Uterus (tissue), 4 donors: ENCODE data around the gene BRAT1. TPM values are rescaled to one million over a fixed set of nuclear protein-coding genes. Genes with fewer than 3 reads are reported as not detected.

Experiments
- DNase-seq, 2 donors: peaks; one replicate each; pipeline ENCODE4 v3.0.0-alpha.2; 2019 to 2020
- H3K27ac ChIP-seq, 2 donors: fragments of 200-600 bp; sonication (generic); 1 replicate in 1 of 2; 2 replicates in 1 of 2; pipeline ENCODE4 v1.5.1; 2016 to 2018
- H3K27me3 ChIP-seq, 2 donors: fragments of 200-600 bp; sonication (generic); one replicate each; pipeline ENCODE4 v1.5.1; 2018 to 2019; ENCODE audit warnings: control low read depth in 1 of 2
- H3K36me3 ChIP-seq, 2 donors: fragments of 200-600 bp; sonication (generic); one replicate each; pipeline ENCODE4 v1.5.1; 2019; ENCODE audit warnings: control low read depth in 1 of 2
- H3K4me1 ChIP-seq, 2 donors: fragments of 200-600 bp; sonication (generic); one replicate each; pipeline ENCODE4 v1.5.1; 2018 to 2019; ENCODE audit warnings: control low read depth in 1 of 2
- H3K4me3 ChIP-seq, 2 donors: fragments of 200-600 bp; sonication (generic); 1 replicate in 1 of 2; 2 replicates in 1 of 2; pipeline ENCODE4 v1.5.1; 2018 to 2019; ENCODE audit warnings: mild to moderate bottlenecking in 1 of 2
- H3K9me3 ChIP-seq, 2 donors: fragments of 200-600 bp; sonication (generic); one replicate each; pipeline ENCODE4 v1.5.1; 2019; ENCODE audit warnings: control low read depth in 1 of 2
- CTCF ChIP-seq, 4 experiments: fragments of 200-600 bp in 2 of 4; fragments of 450-650 bp in 2 of 4; sonication (generic) in 2 of 4; IDR thresholded peaks; one replicate each; pipeline ENCODE4 v1.5.1; 2016 to 2019; ENCODE audit warnings: antibody characterized with exemption in 4 of 4, mild to moderate bottlenecking in 2 of 4, moderate library complexity in 1 of 4
- POLR2A ChIP-seq, 2 donors: fragments of 450-650 bp; IDR thresholded peaks; one replicate each; pipeline ENCODE4 v1.6.1; 2016; ENCODE audit warnings: antibody characterized with exemption in 2 of 2, mild to moderate bottlenecking in 1 of 2, moderate library complexity in 1 of 2
- intact Hi-C: fragments of 100-400 bp; cut with DNase I; formaldehyde crosslinking; loops from one replicate; pipeline ENCODE4 v1.15.1; 2023; ENCODE audit warnings: low total_unique reads
- total RNA-seq, 4 donors: library from RNA; depleted of rRNA in 3 of 4; stranded (reverse); fragments of >200 nt in 3 of 4; gene quantifications; one replicate each; pipeline versions ENCODE4 v1.1.0 to v1.2.4, GENCODE V29; 2014 to 2023
- donor health status: DM: yes; HTN: yes; CAD: no.

Gene BRAT1
- total RNA-seq, 4 donors from 2014 or later = 10.3 to 44.3 (median 36.0) TPM

GRCh38 chr7:2583798-2584580 lies 28.7 kb upstream of the BRAT1 start:
- no peaks in the 10 kb centered on the region for H3K27me3 ChIP-seq
- no peaks in the 10 kb centered on the region for H3K9me3 ChIP-seq
- H3K4me1 ChIP-seq = no peaks in the 10 kb centered on the region
- no peak for DNase-seq
- TF ChIP-seq CTCF (IDR thresholded peaks at IDR 0.05) (no peak), POLR2A (IDR thresholded peaks at IDR 0.05) (no peak)
- no peak overlapping the region for H3K27ac ChIP-seq
- H3K36me3 ChIP-seq = no peaks in the 10 kb centered on the region
- H3K4me3 ChIP-seq = no peak overlapping the region
- intact Hi-C loops = no loop called here

- Histone ChIP-seq H3K36me3 (no peaks in the 10 kb centered on the region), H3K9me3 (no peaks in the 10 kb centered on the region), H3K27me3 (no peaks in the 10 kb centered on the region), H3K27ac (no peak overlapping the region), H3K4me1 (no peaks in the 10 kb centered on the region), H3K4me3 (no peak overlapping the region)
- no peak for DNase-seq
- TF ChIP-seq CTCF (IDR thresholded peaks at IDR 0.05) (no peak), POLR2A (IDR thresholded peaks at IDR 0.05) (no peak)
- intact Hi-C loops = no loop called here
Measured at GRCh38 chr7:2582006-2582735, 26.8 kb upstream of the BRAT1 start.

GRCh38 chr7:2580636-2581035 lies 25.3 kb upstream of the BRAT1 start:
- Histone ChIP-seq H3K27ac (no peak overlapping the region), H3K9me3 (no peaks in the 10 kb centered on the region), H3K36me3 (no peaks in the 10 kb centered on the region), H3K27me3 (no peaks in the 10 kb centered on the region), H3K4me1 (no peaks in the 10 kb centered on the region), H3K4me3 (no peak overlapping the region)
- DNase-seq = no peak
- intact Hi-C loops = no loop called here
- TF ChIP-seq POLR2A (IDR thresholded peaks at IDR 0.05) (no peak), CTCF (IDR thresholded peaks at IDR 0.05) (no peak)

GRCh38 chr7:2577914-2578680 lies 22.8 kb upstream of the BRAT1 start:
- no peak for DNase-seq
- no peaks in the 10 kb centered on the region for H3K4me1 ChIP-seq
- no peaks in the 10 kb centered on the region for H3K9me3 ChIP-seq
- TF ChIP-seq POLR2A (IDR thresholded peaks at IDR 0.05) = no peak
- TF ChIP-seq CTCF (IDR thresholded peaks at IDR 0.05) = no peak
- no peaks in the 10 kb centered on the region for H3K36me3 ChIP-seq
- no peak overlapping the region for H3K4me3 ChIP-seq
- intact Hi-C loops = no loop called here
- no peaks in the 10 kb centered on the region for H3K27me3 ChIP-seq
- no peak overlapping the region for H3K27ac ChIP-seq
